IPS-NIHi11 (cell line): ENCODE measurements around the gene CACNB4.
A peak's percentile ranks its signal among the peaks of the same experiment; 100 is the strongest.
"Not testable (repeated sequence)": the region's sequence is repeated elsewhere in the genome, so short reads cannot be mapped to it uniquely, and the experiment has no call there.

Experiments
- DNase-seq: peaks from one replicate; pipeline ENCODE4 v3.0.0; 2012; ENCODE audit warnings: mixed read lengths, low spot score

CACNB4 gene

GRCh38 chr2:151819920-151820319 lies 278.9 kb downstream of the CACNB4 start:
- no peak for DNase-seq

DNA sequence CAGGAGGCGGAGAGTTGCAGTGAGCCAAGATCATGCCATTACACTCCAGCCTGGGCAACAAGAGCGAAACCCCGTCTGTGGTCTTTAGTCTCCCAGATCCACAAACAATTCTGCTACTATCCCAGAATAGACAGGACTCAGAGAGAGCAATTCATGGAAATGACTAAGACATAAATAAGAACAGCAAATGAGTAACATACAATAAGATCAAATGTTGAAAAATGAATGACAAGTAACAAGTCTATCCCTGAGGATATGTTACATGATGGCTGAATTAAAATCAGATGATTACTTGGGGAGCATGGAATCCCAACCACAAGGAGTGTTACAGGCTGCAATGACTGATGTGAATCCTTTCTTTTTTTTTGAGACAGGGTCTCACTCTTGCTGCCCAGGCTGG lies 280.9 kb downstream of the CACNB4 start:
- no peak for DNase-seq

DNA sequence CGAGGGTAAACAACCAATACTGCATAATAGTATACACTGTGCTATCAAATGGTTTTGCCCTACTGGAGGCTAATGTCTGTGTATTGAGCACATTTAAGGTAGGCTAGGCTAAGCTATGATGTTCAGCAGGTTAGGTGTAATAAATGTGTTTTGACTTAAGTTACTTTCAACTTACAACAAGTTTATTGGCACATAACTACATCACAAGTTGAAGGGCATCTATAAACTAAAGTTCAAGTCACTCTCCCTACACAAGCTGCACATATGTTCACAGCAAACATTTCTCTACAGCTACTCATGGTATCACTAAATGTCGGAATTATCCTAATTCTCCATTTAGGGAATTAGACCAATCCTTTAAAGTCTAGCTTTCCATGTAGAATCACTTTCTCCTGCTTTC lies 282.0 kb downstream of the CACNB4 start:
- DNase-seq: no peak

DNA sequence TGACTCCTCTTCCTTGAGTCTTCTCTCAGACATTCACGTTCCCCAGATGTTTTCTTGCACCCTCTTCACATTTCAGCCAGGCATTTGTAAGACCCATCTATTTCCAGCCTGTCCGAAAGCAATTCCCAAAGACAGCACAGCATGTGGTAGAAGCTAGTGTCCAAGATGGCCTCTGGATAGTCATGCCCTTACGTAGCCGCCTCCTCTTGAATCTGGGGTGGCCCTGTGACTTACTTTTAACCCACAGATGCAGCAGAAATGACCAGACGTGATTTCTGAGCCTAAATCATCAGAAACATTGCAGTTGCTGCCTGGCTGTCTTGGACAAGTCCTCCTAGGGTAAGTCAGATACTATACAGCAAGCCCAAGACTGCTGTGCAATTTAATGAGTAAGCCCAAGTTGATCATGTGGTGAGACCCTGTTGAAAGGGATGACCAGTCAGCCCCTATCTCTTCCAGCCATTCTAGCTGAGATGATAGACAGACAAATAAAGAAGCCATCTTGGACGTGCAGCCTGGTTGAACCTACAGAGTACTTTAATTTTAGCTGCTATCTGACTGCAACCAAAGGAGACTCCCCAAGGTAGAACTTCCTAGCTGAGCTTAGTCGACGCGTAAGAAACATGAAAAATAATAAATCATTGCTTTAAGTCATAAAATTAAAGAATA lies 282.9 kb downstream of the CACNB4 start:
- DNase-seq: no peak

GRCh38 chr2:151810489-151810888 lies 288.4 kb downstream of the CACNB4 start:
- no peak for DNase-seq

DNA sequence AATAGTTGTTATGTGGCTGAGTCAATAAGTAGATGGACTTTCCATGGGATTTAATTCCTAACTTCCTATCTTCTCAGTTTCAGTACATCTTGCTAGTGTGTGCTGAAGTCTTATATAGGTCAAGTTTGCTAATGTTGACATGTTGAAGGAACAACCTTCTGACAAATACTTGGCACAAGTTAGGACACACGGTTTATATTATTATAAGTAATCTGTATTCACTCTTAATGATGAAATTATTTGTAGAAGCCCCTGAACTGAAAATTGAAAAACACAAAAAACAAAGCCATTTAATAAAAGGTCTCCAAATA lies 289.8 kb downstream of the CACNB4 start:
- DNase-seq: no peak

DNA sequence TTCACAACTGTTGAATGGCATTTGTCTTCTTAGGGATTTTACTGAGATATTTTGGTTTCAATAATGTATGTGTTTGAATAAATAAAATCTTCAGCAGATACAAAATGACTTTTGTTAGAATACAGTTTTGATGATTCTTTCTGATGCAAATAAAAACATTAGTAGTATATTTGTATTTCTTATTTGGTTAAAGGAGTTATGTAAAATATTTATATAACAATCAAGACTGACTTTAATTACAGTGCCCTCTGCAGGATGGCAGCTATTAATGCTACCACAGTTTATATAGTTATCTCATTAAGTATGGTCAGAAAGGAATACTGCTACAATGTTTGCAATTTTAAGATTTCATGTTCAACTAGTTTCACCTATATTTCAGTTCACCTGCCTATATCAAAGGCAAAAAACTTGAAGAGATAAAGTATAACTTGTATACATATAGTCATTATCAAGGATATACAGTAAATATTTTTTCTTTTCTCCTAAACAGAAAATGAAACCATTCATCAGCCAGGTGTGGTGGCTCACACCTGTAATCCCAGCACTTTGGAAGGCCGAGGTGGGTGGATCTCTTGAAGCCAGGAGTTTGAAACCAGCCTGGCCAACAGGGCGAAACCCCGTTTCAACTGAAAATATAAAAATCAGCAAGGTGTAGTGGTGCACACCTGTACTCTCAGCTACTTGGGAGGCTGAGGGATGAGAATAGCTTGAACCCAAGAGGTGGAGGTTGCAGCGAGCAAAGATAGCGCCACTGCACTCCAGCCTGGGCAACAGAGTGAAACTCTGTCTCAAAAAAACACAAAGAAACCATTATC lies 290.4 kb downstream of the CACNB4 start:
- peak; percentile 23 for DNase-seq

- no peak for DNase-seq
Measured at GRCh38 chr2:151805961-151806360, 292.9 kb downstream of the CACNB4 start.

GRCh38 chr2:151805343-151805742 lies 293.5 kb downstream of the CACNB4 start:
- DNase-seq: no peak

GRCh38 chr2:151803811-151804210 lies 295.0 kb downstream of the CACNB4 start:
- DNase-seq: no peak

GRCh38 chr2:151802315-151802714 lies 296.5 kb downstream of the CACNB4 start:
- no peak for DNase-seq

GRCh38 chr2:151799886-151800292 lies 299.0 kb downstream of the CACNB4 start:
- DNase-seq: no peak

DNA sequence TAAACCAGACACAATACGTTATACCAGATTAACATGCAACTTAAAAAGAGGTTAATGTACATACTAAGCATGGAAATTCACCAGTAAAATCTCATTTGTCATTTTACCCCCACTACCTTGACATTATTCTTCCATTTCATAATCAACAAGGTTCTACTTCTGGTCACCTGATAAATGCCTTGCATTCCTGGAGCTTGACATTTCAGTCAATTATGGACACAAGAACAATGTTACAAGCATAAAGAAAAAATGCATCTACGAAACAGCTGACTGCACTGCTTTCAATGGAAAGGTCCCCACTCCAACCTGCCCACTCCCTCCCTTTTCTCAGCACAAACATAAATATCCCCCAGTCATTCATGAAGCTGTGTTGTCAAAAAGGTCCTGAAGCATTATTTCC lies 302.1 kb downstream of the CACNB4 start:
- DNase-seq: no peak

GRCh38 chr2:151795646-151796240 lies 303.1 kb downstream of the CACNB4 start:
- DNase-seq: no peak

GRCh38 chr2:151794422-151794821 lies 304.4 kb downstream of the CACNB4 start:
- DNase-seq: not testable (repeated sequence)

- DNase-seq: no peak
Measured at GRCh38 chr2:151793123-151793522, 305.7 kb downstream of the CACNB4 start.

DNA sequence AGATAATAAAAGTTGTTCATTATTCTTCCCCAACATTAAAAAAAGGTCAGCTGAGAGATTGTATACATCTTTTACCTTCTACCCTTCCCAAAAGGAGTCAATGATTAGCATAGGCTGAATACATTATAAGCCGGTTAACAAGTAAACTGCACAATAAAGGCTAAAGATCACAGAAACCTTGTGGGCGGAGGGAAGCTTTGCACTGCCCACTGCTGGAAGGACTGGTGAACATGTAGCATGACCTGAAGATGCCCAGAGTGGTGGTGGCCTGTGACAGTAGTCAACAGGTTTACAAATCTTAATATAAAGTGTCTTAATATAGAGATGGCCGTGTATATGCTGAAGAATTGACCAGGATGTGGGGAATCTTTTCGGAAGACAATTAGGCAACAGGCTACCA lies 306.3 kb downstream of the CACNB4 start:
- DNase-seq: no peak

- DNase-seq: no peak
Measured at GRCh38 chr2:151791545-151791944, 307.3 kb downstream of the CACNB4 start.

GRCh38 chr2:151790689-151791088 lies 308.2 kb downstream of the CACNB4 start:
- no peak for DNase-seq

GRCh38 chr2:151789055-151789834 lies 309.6 kb downstream of the CACNB4 start:
- no peak for DNase-seq

GRCh38 chr2:151786483-151786882 lies 312.4 kb downstream of the CACNB4 start:
- DNase-seq: no peak

DNA sequence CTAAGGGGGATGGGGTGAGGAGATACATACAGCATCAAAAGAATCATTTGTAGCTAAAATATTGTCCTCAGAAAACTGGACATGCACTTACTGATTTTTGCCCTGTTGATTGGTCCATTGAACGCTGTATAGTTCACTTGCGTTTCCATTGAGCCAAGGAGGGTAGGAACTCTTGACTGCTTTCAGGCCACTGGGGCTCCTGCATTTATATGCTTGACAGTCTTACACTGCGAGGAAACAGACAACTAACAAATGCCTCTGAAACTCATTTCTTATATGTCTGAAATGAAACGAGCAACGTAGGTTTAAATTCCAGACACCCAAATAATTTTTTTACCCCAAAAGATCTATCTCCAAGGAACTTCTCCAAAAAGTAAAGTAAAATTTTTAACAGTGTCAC lies 312.8 kb downstream of the CACNB4 start:
- DNase-seq: no peak

DNA sequence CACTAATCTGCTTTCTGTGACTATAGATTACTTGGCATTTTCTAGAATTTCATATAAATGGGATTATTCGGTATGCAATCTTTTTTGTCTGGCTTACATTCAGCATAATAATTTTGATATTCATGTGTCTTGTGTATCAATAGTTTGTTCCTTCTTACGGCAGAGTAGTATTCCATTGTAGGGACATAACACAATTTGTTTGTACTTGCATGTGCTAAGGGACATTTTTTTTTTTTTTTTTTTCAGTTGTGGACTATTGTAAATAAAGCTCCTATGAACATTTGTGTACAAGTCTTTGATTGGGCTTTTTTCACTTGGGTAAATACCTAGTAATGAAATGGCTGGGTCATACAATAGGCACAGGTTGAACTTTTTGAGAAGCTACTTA lies 315.7 kb downstream of the CACNB4 start:
- DNase-seq: no peak
